AG10803 (cell line): ENCODE measurements around the gene CAPN9.

Source experiments
- DNase-seq: peaks from one replicate; pipeline ENCODE4 v3.0.0; 2010; ENCODE audit warnings: low read depth
- H3K4me3 ChIP-seq: 2 replicates; pipeline ENCODE4 v1.5.1; 2011; ENCODE audit warnings: mild to moderate bottlenecking, low read length, control low read depth
- CTCF ChIP-seq: conservative IDR thresholded peaks from 2 replicates; pipeline ENCODE4 v1.5.1; 2011; ENCODE audit warnings: mild to moderate bottlenecking, low read length, control low read depth, inconsistent platforms

The CAPN9 gene

GRCh38 chr1:230818367-230818766, 71.2 kb downstream of the CAPN9 start:
- peak; percentile 29 for DNase-seq
- no peak for TF ChIP-seq CTCF
- no peak overlapping the region for H3K4me3 ChIP-seq

GRCh38 chr1:230818901-230819300, 71.7 kb downstream of the CAPN9 start:
- no peak for DNase-seq
- H3K4me3 ChIP-seq, result no peak overlapping the region
- TF ChIP-seq CTCF, result no peak

- TF ChIP-seq CTCF, result no peak
- H3K4me3 ChIP-seq, result no peak overlapping the region
- no peak for DNase-seq
These were observed 72.8 kb downstream of the CAPN9 start for GRCh38 chr1:230819976-230820375.

GRCh38 chr1:230820568-230820967, 73.4 kb downstream of the CAPN9 start:
- DNase-seq, result no peak
- no peak for TF ChIP-seq CTCF
- H3K4me3 ChIP-seq, result no peak overlapping the region

- TF ChIP-seq CTCF, result no peak
- DNase-seq, result no peak
- H3K4me3 ChIP-seq, result no peak overlapping the region
These were observed 74.2 kb downstream of the CAPN9 start for GRCh38 chr1:230821346-230821745.

- no peak overlapping the region for H3K4me3 ChIP-seq
- no peak for TF ChIP-seq CTCF
- peak; percentile 83 for DNase-seq
These were observed 74.9 kb downstream of the CAPN9 start for GRCh38 chr1:230822092-230822581.

GRCh38 chr1:230823426-230823825, 76.2 kb downstream of the CAPN9 start:
- H3K4me3 ChIP-seq, result no peak overlapping the region
- no peak for TF ChIP-seq CTCF
- DNase-seq, result peak; percentile 84
